IPS-20b (cell line): ENCODE measurements around the gene IMPDH2.

Source experiments
- H3K27ac ChIP-seq: one replicate; pipeline ENCODE4 v1.5.1; 2013; ENCODE audit warnings: low read length
- H3K27me3 ChIP-seq: 2 replicates; pipeline ENCODE4 v1.6.1; 2013; ENCODE audit warnings: mild to moderate bottlenecking, low read length, inconsistent platforms; ENCODE audit not compliant: insufficient read depth
- H3K36me3 ChIP-seq: 2 replicates; pipeline ENCODE4 v1.6.1; 2013; ENCODE audit warnings: low read depth, mild to moderate bottlenecking, inconsistent platforms, low read length, moderate library complexity; ENCODE audit not compliant: insufficient read depth
- H3K4me1 ChIP-seq: 2 replicates; pipeline ENCODE4 v1.6.1; 2013; ENCODE audit warnings: mild to moderate bottlenecking, control low read depth, inconsistent platforms, low read length, moderate library complexity; ENCODE audit not compliant: insufficient read depth
- H3K4me3 ChIP-seq: 2 replicates; pipeline ENCODE4 v1.5.1; 2013; ENCODE audit warnings: mild to moderate bottlenecking, low read length, inconsistent platforms
- H3K9ac ChIP-seq: 2 replicates; pipeline ENCODE4 v1.6.1; 2013; ENCODE audit warnings: low read depth, mild to moderate bottlenecking, inconsistent platforms, low read length, moderate library complexity
- H3K9me3 ChIP-seq: 2 replicates; pipeline ENCODE4 v1.6.1; 2013; ENCODE audit warnings: mild to moderate bottlenecking, low read depth, low read length, inconsistent platforms; ENCODE audit not compliant: insufficient read depth

IMPDH2 gene

GRCh38 chr3:49021213-49021812 lies 7.9 kb downstream of the IMPDH2 start:
- Histone ChIP-seq H3K36me3 (peaks cover 41% of the 10 kb centered on the region), H3K9ac (peak overlapping the region; percentile 94), H3K4me1 (no peaks in the 10 kb centered on the region; the same call in 1 of the 2 replicates), H3K4me3 (peak overlapping the region; percentile 98), H3K27ac (peak overlapping the region; percentile 92), H3K27me3 (no peaks in the 10 kb centered on the region), H3K9me3 (no peaks in the 10 kb centered on the region)

GRCh38 chr3:49020330-49021212 lies 8.6 kb downstream of the IMPDH2 start:
- peaks cover 41% of the 10 kb centered on the region for H3K36me3 ChIP-seq
- no peaks in the 10 kb centered on the region for H3K9me3 ChIP-seq
- peak overlapping the region; percentile 92 for H3K27ac ChIP-seq
- peak overlapping the region; percentile 98 for H3K4me3 ChIP-seq
- no peaks in the 10 kb centered on the region for H3K27me3 ChIP-seq
- H3K4me1 ChIP-seq, result no peaks in the 10 kb centered on the region; the same call in 1 of the 2 replicates
- peak overlapping the region; percentile 94 for H3K9ac ChIP-seq

- Histone ChIP-seq H3K4me3 (peak overlapping the region; percentile 98), H3K9ac (peak overlapping the region; percentile 94; the same call in 1 of the 2 replicates), H3K9me3 (no peaks in the 10 kb centered on the region), H3K36me3 (peaks cover 41% of the 10 kb centered on the region), H3K27ac (no peak overlapping the region), H3K27me3 (no peaks in the 10 kb centered on the region), H3K4me1 (no peaks in the 10 kb centered on the region; the same call in 1 of the 2 replicates)
Measured at GRCh38 chr3:49019941-49020329, 9.3 kb downstream of the IMPDH2 start.

- no peaks in the 10 kb centered on the region; the same call in 1 of the 2 replicates for H3K4me1 ChIP-seq
- H3K27ac ChIP-seq, result no peak overlapping the region
- no peaks in the 10 kb centered on the region for H3K27me3 ChIP-seq
- H3K4me3 ChIP-seq, result peak overlapping the region; percentile 77
- peaks cover 41% of the 10 kb centered on the region for H3K36me3 ChIP-seq
- peak overlapping the region; percentile 79; the same call in 1 of the 2 replicates for H3K9ac ChIP-seq
- H3K9me3 ChIP-seq, result no peaks in the 10 kb centered on the region
Measured at GRCh38 chr3:49018707-49019006, 10.5 kb downstream of the IMPDH2 start.

GRCh38 chr3:49017971-49018706 lies 11.1 kb downstream of the IMPDH2 start, which contains the start of gene DALRD3:
Gene DALRD3, minus strand, starts transcription at chr3:49018580. Its CDS starts 16 bp downstream, at chr3:49018564.
- peaks cover 41% of the 10 kb centered on the region for H3K36me3 ChIP-seq
- peak within 1 kb of the TSS; percentile 77 for H3K4me3 ChIP-seq
- no peak within 1 kb of the TSS for H3K27ac ChIP-seq
- H3K4me1 ChIP-seq, result no peaks in the 10 kb centered on the region; the same call in 1 of the 2 replicates
- no peaks in the 10 kb centered on the region for H3K9me3 ChIP-seq
- H3K9ac ChIP-seq, result peak within 1 kb of the TSS; percentile 79
- H3K27me3 ChIP-seq, result no peaks in the 10 kb centered on the region

GRCh38 chr3:49017229-49017970 lies 11.8 kb downstream of the IMPDH2 start:
- H3K9ac ChIP-seq, result peak overlapping the region; percentile 79
- peaks cover 46% of the 10 kb centered on the region for H3K36me3 ChIP-seq
- H3K4me1 ChIP-seq, result no peaks in the 10 kb centered on the region; the same call in 1 of the 2 replicates
- H3K27ac ChIP-seq, result no peak overlapping the region
- no peaks in the 10 kb centered on the region for H3K9me3 ChIP-seq
- no peaks in the 10 kb centered on the region for H3K27me3 ChIP-seq
- H3K4me3 ChIP-seq, result peak overlapping the region; percentile 77

GRCh38 chr3:49016414-49017228 lies 12.6 kb downstream of the IMPDH2 start:
- Histone ChIP-seq H3K9ac (no peak overlapping the region), H3K27me3 (no peaks in the 10 kb centered on the region), H3K36me3 (peaks cover 53% of the 10 kb centered on the region), H3K27ac (no peak overlapping the region), H3K4me1 (no peaks in the 10 kb centered on the region; the same call in 1 of the 2 replicates), H3K9me3 (no peaks in the 10 kb centered on the region), H3K4me3 (peak overlapping the region; percentile 77; the same call in 1 of the 2 replicates)

GRCh38 chr3:49015765-49016164 lies 13.4 kb downstream of the IMPDH2 start:
- no peak overlapping the region for H3K27ac ChIP-seq
- H3K9ac ChIP-seq, result no peak overlapping the region
- H3K36me3 ChIP-seq, result peaks cover 60% of the 10 kb centered on the region
- H3K27me3 ChIP-seq, result no peaks in the 10 kb centered on the region
- no peaks in the 10 kb centered on the region; the same call in 1 of the 2 replicates for H3K4me1 ChIP-seq
- H3K4me3 ChIP-seq, result no peak overlapping the region
- no peaks in the 10 kb centered on the region for H3K9me3 ChIP-seq

- H3K4me1 ChIP-seq, result no peaks in the 10 kb centered on the region; the same call in 1 of the 2 replicates
- peaks cover 60% of the 10 kb centered on the region for H3K36me3 ChIP-seq
- H3K9ac ChIP-seq, result no peak overlapping the region
- no peak overlapping the region for H3K27ac ChIP-seq
- no peaks in the 10 kb centered on the region for H3K9me3 ChIP-seq
- no peaks in the 10 kb centered on the region for H3K27me3 ChIP-seq
- no peak overlapping the region for H3K4me3 ChIP-seq
Measured at GRCh38 chr3:49015072-49015471, 14.1 kb downstream of the IMPDH2 start.

- H3K27me3 ChIP-seq, result no peaks in the 10 kb centered on the region
- no peaks in the 10 kb centered on the region for H3K9me3 ChIP-seq
- no peaks in the 10 kb centered on the region; the same call in 1 of the 2 replicates for H3K4me1 ChIP-seq
- no peak overlapping the region for H3K4me3 ChIP-seq
- no peak overlapping the region for H3K9ac ChIP-seq
- H3K36me3 ChIP-seq, result peaks cover 66% of the 10 kb centered on the region
- H3K27ac ChIP-seq, result no peak overlapping the region
Measured at GRCh38 chr3:49013738-49014660, 15.2 kb downstream of the IMPDH2 start.
